Measurements from ENCODE around the gene TRUB2. TPM values are rescaled to one million over a fixed set of nuclear protein-coding genes. Genes with fewer than 3 reads are reported as not detected.
A peak's percentile ranks its signal among the peaks of the same experiment; 100 is the strongest.
"Not testable (repeated sequence)": the region's sequence is repeated elsewhere in the genome, so short reads cannot be mapped to it uniquely, and the experiment has no call there.

TRUB2 gene
- total RNA-seq, 6 experiments from 2014 or later = 27.0 to 38.5 (median 34.3) TPM

GRCh38 chr9:128340691-128341434 is 18.6 kb upstream of the TRUB2 start:
- Mint-ChIP-seq H3K9me3 (no peaks in the 10 kb centered on the region), H3K36me3 (ENCODE audit: low read depth) (no peaks in the 10 kb centered on the region), H3K27me3 (ENCODE audit: insufficient read depth) (no peaks in the 10 kb centered on the region; the same call in 1 of the 2 replicates), H3K27ac (peak overlapping the region; percentile 67), H3K4me1 (ENCODE audit: low read depth) (peaks cover 7% of the 10 kb centered on the region), H3K4me3 (peak overlapping the region; percentile 89)
- no peak for DNase-seq
- no peak for TF ChIP-seq CTCF (IDR thresholded peaks at IDR 0.05)

DNA sequence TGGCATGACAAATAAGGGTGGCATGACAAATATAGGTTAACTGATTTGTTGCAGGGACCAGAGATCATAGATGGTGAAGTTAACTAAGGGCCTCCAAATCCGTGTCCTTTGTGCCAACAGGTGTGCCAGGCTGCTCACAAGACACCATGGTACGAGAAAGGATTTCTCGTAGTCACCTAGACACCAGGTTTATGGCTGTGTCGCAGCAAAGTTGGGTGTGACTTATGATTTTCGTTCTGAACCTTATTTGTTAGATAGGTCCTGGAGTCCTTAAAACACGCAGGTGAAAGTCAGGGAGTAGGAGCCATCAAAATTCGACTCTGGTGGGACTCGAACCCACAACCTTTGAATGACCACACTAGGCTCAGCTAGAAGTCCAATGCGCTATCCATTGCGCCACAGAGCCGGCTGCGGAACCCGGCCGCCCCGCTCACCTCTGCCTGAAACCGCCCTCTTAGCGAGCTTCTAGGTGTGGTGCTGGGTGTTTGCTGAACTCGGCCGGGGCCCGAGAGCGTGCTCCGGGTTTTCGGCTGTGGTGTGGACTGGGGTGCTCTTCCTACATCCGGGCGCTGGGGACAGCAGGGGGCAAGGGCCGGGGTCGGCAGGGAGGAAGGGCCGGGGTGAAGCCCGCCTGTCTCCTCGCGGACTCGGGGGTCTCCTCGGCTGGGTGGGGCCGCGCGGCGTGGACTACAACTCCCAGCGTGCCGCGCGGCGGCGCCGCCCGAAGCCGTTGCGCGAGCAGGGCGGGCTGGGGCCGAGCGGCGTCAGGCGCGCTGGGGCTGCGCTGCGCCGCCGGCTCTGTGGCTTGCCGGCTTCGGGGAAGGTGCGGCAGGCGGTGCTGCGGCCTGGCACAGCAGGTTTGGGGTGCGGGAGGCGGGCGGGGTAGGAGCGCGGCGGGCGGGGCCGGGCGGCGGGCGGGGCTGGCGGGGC is 17.8 kb upstream of the TRUB2 start, which contains the start of gene SLC27A4:
Gene SLC27A4 (plus strand): TSS at position 767 of the 930 bp plus-strand sequence. CDS start 2,606 bp downstream, outside the sequence.
- H3K4me3 Mint-ChIP-seq = peak within 1 kb of the TSS; percentile 89
- no peak; the same call in 1 of the 2 replicates for TF ChIP-seq CTCF (IDR thresholded peaks at IDR 0.05)
- H3K27me3 Mint-ChIP-seq (ENCODE audit: insufficient read depth) = no peaks in the 10 kb centered on the region; the same call in 1 of the 2 replicates
- H3K4me1 Mint-ChIP-seq (ENCODE audit: low read depth) = peaks cover 7% of the 10 kb centered on the region
- no peaks in the 10 kb centered on the region for H3K36me3 Mint-ChIP-seq (ENCODE audit: low read depth)
- no peaks in the 10 kb centered on the region for H3K9me3 Mint-ChIP-seq
- peak within 1 kb of the TSS; percentile 72 for H3K27ac Mint-ChIP-seq
- peak; percentile 72 for DNase-seq

DNA sequence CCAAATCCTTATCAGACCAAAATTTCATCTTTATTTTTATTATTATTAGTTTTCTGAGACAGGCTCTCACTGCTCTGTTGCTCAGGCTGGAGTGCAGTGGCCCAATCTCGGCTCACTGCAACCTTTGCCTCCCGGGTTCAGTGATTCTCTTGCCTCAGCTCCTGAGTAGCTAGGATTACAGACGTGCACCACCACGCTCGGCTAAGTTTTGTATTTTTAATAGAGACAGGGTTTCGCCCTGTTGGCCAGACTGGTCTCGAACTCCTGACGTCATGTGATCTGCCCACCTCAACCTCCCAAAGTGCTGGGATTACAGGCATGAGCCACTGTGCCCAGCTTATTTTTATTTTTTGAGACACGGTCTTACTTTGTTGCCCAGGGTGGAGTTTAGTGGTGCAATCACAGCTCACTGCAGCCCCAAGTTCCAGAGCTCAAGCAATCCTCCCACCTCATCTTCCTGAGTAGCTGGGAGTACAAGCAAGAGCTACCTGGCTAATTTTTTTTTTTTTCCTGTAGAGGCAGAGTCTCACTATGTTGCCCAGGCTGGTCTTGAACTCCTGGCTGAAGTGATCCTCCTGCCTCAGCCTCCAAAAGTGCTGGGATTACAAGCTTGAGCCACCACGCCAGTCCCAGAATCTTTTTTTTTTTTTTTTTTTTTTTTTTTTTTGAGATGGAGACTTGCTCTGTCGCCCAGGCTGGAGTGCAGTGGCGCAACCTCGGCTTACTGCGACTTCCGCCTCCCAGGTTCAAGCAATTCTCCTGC is 16.8 kb upstream of the TRUB2 start:
- H3K27ac Mint-ChIP-seq; H3K4me1 Mint-ChIP-seq (ENCODE audit: low read depth); H3K9me3 Mint-ChIP-seq; DNase-seq; H3K27me3 Mint-ChIP-seq (ENCODE audit: insufficient read depth); H3K36me3 Mint-ChIP-seq (ENCODE audit: low read depth): not testable (repeated sequence)
- peak overlapping the region; percentile 89; the same call in 1 of the 2 replicates for H3K4me3 Mint-ChIP-seq

DNA sequence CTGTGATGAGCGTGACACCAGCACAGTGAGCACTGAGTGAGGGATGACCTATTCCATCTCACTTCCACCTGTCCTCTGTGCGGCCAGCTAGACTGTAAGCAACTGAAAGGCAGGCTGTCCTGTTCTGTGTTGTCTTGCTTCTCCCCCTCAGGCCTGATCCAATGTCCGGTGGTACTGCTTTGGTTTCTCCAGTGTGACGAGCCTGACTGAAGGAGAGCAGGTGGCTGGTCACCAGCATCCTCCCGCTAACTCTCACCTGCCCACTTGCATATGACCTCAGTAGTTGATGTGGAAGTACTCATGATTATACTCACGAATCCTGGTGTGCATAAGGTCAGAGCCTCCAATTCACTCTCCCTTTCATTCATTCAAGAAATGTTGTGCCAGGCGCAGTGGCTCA is 15.7 kb upstream of the TRUB2 start:
- H3K27me3 Mint-ChIP-seq (ENCODE audit: insufficient read depth) = no peaks in the 10 kb centered on the region; the same call in 1 of the 2 replicates
- H3K4me1 Mint-ChIP-seq (ENCODE audit: low read depth) = peaks cover 7% of the 10 kb centered on the region
- no peak for TF ChIP-seq CTCF (IDR thresholded peaks at IDR 0.05)
- no peak overlapping the region for H3K27ac Mint-ChIP-seq
- H3K36me3 Mint-ChIP-seq (ENCODE audit: low read depth) = no peaks in the 10 kb centered on the region
- no peaks in the 10 kb centered on the region for H3K9me3 Mint-ChIP-seq
- DNase-seq = no peak
- H3K4me3 Mint-ChIP-seq = no peak overlapping the region

- H3K9me3 Mint-ChIP-seq = no peaks in the 10 kb centered on the region
These were observed 13.7 kb upstream of the TRUB2 start for GRCh38 chr9:128335914-128336313.

More at GRCh38 chr9:128335914-128336313, 13.7 kb upstream of the TRUB2 start:
- Mint-ChIP-seq H3K4me1 (ENCODE audit: low read depth) (no peaks in the 10 kb centered on the region; the same call in 1 of the 2 replicates), H3K4me3 (no peak overlapping the region), H3K36me3 (ENCODE audit: low read depth) (no peaks in the 10 kb centered on the region; the same call in 1 of the 2 replicates), H3K27ac (no peak overlapping the region), H3K27me3 (ENCODE audit: insufficient read depth) (no peaks in the 10 kb centered on the region; the same call in 1 of the 2 replicates)
- no peak for DNase-seq
- no peak for TF ChIP-seq CTCF (IDR thresholded peaks at IDR 0.05)
